ENCODE results near the gene PWWP2B.

DNA sequence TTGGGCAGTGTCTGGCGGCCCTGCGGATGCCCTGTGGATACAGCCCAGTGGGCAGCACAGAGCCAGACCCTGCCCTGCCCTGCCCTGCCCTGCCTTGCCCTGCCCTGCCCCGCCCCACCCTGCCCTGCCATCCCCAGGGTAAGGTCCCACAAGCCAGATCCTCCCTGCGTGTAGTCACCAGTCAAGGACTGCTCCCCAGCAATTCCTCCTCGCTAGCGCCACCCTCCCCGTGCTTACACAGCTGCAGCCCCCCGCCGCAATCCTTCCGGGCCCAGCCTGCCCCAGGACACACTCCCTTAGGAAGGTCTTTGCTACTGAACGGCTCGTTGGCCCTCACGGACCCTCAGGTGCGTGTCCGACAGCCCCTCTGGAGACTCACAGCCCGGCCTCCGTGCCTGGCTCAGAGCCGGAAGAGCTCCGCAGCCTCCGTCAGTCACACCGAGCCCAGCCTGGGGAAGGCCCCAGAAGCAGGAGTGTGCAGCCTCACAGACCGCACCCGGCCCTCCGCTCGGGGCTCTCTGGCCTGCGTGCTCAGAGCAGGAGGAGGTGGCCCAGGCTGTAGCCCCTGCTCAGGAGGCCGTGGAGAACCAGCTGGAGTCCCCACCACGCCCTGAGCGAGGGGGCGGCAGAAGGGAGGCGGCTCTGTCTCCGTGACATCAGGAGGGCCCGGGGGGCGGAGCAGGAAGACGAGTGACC is 68.3 kb downstream of the PWWP2B start:
- TF ChIP-seq CTCF (IDR thresholded peaks at IDR 0.05) (no peak), POLR2A (IDR thresholded peaks at IDR 0.05) (no peak)
